Measurements from ENCODE around the gene GOLGA6L10.
"Not testable (repeated sequence)": the region's sequence is repeated elsewhere in the genome, so short reads cannot be mapped to it uniquely, and the experiment has no call there.

DNA sequence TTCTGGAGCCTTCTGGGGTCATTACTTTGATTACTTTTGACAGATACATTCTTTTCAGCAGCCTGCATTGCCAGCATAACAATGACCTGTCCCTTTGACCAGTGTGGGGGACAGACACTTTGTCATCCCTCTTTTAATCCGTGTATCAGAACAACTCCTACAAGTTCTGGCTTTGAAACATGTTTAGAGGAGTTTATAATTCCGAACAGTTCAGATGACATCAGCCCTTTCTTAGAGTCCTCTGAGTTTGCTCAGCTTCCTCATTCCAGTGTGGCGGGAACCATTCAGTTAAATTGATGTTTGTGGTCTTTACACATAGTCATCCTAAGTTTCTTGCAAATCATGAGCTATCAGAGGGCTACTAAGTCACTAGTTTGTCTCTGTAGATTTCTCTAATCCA is 13.5 kb upstream of the GOLGA6L10 start:
- not testable (repeated sequence) for TF ChIP-seq GABPA (IDR thresholded peaks at IDR 0.05 in 1 of 2, conservative IDR thresholded peaks at IDR 0.05 in 1 of 2); CTCF (IDR thresholded peaks at IDR 0.05; ENCODE audit: low read depth, low read length, missing input control); ZBTB33 (IDR thresholded peaks at IDR 0.05); RXRA (IDR thresholded peaks at IDR 0.05); JUND (IDR thresholded peaks at IDR 0.05); SP1 (IDR thresholded peaks at IDR 0.05)
